CD14-positive monocyte (primary cell): Measurements from ENCODE around the gene DTNA. TPM values are rescaled to one million over a fixed set of nuclear protein-coding genes. Genes with fewer than 3 reads are reported as not detected.
"Not testable (repeated sequence)": the region's sequence is repeated elsewhere in the genome, so short reads cannot be mapped to it uniquely, and the experiment has no call there.

ENCODE experiments used
- DNase-seq, 3 donors: peaks; one replicate each; pipeline ENCODE4 v3.0.0-alpha.2; 2011 to 2022
- H2AFZ ChIP-seq: 2 replicates; pipeline ENCODE4 v1.6.0; 2012; ENCODE audit warnings: mild to moderate bottlenecking, low read depth, low read length, inconsistent platforms; ENCODE audit not compliant: insufficient read depth, poor library complexity, severe bottlenecking
- H3K27ac ChIP-seq, 2 donors: 1 replicate in 1 of 2; 2 replicates in 1 of 2; pipeline ENCODE4 v1.5.1; 2012 to 2013; ENCODE audit warnings: low read length in 2 of 2, control low read depth in 1 of 2, inconsistent platforms in 1 of 2, low read depth in 1 of 2, mild to moderate bottlenecking in 1 of 2
- H3K27me3 ChIP-seq, 2 donors: one replicate each; pipeline versions ENCODE4 v1.6.0 to v1.6.1; 2011 to 2013; ENCODE audit warnings: low read length in 2 of 2; ENCODE audit not compliant: control insufficient read depth in 2 of 2, insufficient read depth in 2 of 2
- H3K36me3 ChIP-seq, 2 donors: replicated peaks in 1 of 2; 1 replicate in 1 of 2; 2 replicates in 1 of 2; pipeline versions ENCODE4 v1.5.1 to v1.6.1; 2012 to 2013; ENCODE audit warnings: low read length in 2 of 2, control low read depth in 1 of 2, inconsistent platforms in 1 of 2, mild to moderate bottlenecking in 1 of 2; ENCODE audit not compliant: insufficient read depth in 2 of 2, control insufficient read depth in 1 of 2
- H3K4me1 ChIP-seq, 2 donors: 1 replicate in 1 of 2; 2 replicates in 1 of 2; pipeline versions ENCODE4 v1.5.1 to v1.6.1; 2012 to 2013; ENCODE audit warnings: low read length in 2 of 2, control low read depth in 1 of 2, inconsistent platforms in 1 of 2, mild to moderate bottlenecking in 1 of 2, moderate library complexity in 1 of 2; ENCODE audit not compliant: insufficient read depth in 2 of 2, control insufficient read depth in 1 of 2
- H3K4me2 ChIP-seq: replicated peaks from 2 replicates; pipeline ENCODE3; 2012; ENCODE audit warnings: low read length, moderate library complexity, mild to moderate bottlenecking; ENCODE audit not compliant: poor library complexity, severe bottlenecking; ENCODE audit errors: extremely low read depth
- H3K4me3 ChIP-seq, 3 experiments: fragments of 200-600 bp in 1 of 3; sonication (generic) in 1 of 3; replicated peaks in 1 of 3; 1 replicate in 2 of 3; 2 replicates in 1 of 3; pipeline ENCODE4 v1.5.1; 2011 to 2013; ENCODE audit warnings: low read length in 3 of 3, mild to moderate bottlenecking in 3 of 3, control low read depth in 2 of 3, low read depth in 2 of 3, inconsistent platforms in 1 of 3, moderate library complexity in 1 of 3
- H3K79me2 ChIP-seq: 2 replicates; pipeline ENCODE4 v1.6.0; 2012; ENCODE audit warnings: mild to moderate bottlenecking, control low read depth, inconsistent platforms, low read length, moderate library complexity; ENCODE audit not compliant: insufficient read depth
- H3K9ac ChIP-seq: 2 replicates; pipeline ENCODE4 v1.6.0; 2017; ENCODE audit warnings: low read length, mild to moderate bottlenecking; ENCODE audit not compliant: insufficient read depth, poor library complexity, severe bottlenecking
- H3K9me3 ChIP-seq, 2 donors: replicated peaks in 1 of 2; 1 replicate in 1 of 2; 2 replicates in 1 of 2; pipeline versions ENCODE4 v1.5.1 to v1.6.1; 2012 to 2013; ENCODE audit warnings: low read length in 2 of 2, control low read depth in 1 of 2; ENCODE audit not compliant: control insufficient read depth in 1 of 2, insufficient read depth in 1 of 2
- H4K20me1 ChIP-seq: 2 replicates; pipeline ENCODE4 v1.6.0; 2012; ENCODE audit warnings: mild to moderate bottlenecking, low read length, control low read depth, moderate library complexity; ENCODE audit not compliant: insufficient read depth
- H3K27ac Mint-ChIP-seq, 7 donors: one replicate each; pipeline ENCODE4 v1.8.0; 2020; ENCODE audit warnings: mild to moderate bottlenecking in 7 of 7, mixed read lengths in 7 of 7, moderate library complexity in 6 of 7, inconsistent platforms in 2 of 7
- H3K27me3 Mint-ChIP-seq, 3 donors: one replicate each; pipeline ENCODE4 v1.8.0; 2021 to 2022; ENCODE audit warnings: low read depth in 3 of 3, mild to moderate bottlenecking in 3 of 3, mixed read lengths in 3 of 3, moderate library complexity in 3 of 3, inconsistent platforms in 1 of 3
- H3K36me3 Mint-ChIP-seq, 2 donors: one replicate each; pipeline ENCODE4 v1.8.0; 2020; ENCODE audit warnings: mixed read lengths in 2 of 2, inconsistent platforms in 1 of 2, mild to moderate bottlenecking in 1 of 2
- H3K4me1 Mint-ChIP-seq: one replicate; pipeline ENCODE4 v1.8.0; 2020; ENCODE audit warnings: mild to moderate bottlenecking, mixed read lengths
- H3K4me3 Mint-ChIP-seq, 2 donors: one replicate each; pipeline ENCODE4 v1.8.0; 2020; ENCODE audit warnings: mild to moderate bottlenecking in 2 of 2, mixed read lengths in 2 of 2, moderate library complexity in 1 of 2
- H3K9me3 Mint-ChIP-seq, 7 donors: one replicate each; pipeline ENCODE4 v1.8.0; 2020 to 2022; ENCODE audit warnings: mixed read lengths in 7 of 7, mild to moderate bottlenecking in 6 of 7, moderate library complexity in 6 of 7, inconsistent platforms in 2 of 7
- WGBS: methylation state at CpG from one replicate; pipeline ENCODE4 v1.1.5; 2013; ENCODE audit warnings: missing lambda C conversion rate; ENCODE audit not compliant: insufficient coverage; 5-methylcytosine and 5-hydroxymethylcytosine counted together
- intact Hi-C, 2 donors: fragments of 100-400 bp; cut with micrococcal nuclease; formaldehyde crosslinking; loops; one replicate each; pipeline versions ENCODE4 v1.15.0 to v1.15.1; 2023
- polyA plus RNA-seq, 3 donors: library from polyadenylated mRNA; depleted of rRNA in 1 of 3; unstranded in 2 of 3; stranded (reverse) in 1 of 3; fragments of 300-500 nt in 2 of 3; fragments of >200 nt in 1 of 3; fragmentation: Illumina TruSeq in 2 of 3; gene quantifications; 1 replicate in 2 of 3; 2 replicates in 1 of 3; pipeline ENCODE4 v1.2.3, GENCODE V29; 2012 to 2021
- TF ChIP-seq, protein P1 (sequence below): fragments of 200-600 bp; IDR thresholded peaks from one replicate; pipeline ENCODE4 v1.8.0; 2022; ENCODE audit warnings: antibody characterized with exemption, mild to moderate bottlenecking

DTNA gene
- polyA plus RNA-seq, 3 donors = 0.53 to 2.3 (median 0.76) TPM

DNA sequence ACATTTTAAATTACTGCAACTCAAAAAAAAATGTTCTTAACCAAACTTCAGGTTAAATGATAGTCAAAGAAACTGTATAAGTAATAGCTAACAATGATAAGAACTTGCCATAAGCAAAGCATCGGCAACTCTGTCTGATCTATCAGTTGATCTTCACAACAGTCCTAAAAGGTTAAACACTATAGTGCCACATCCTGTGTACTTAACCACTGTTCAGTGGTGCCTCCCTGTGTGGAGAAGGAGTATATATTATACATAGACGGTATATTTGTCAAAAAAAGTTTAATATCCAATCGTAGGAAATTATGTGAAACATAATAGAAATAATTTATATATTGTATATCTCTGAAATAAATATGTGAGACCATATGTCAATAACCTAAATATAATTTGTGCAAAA lies 13.0 kb downstream of the DTNA start:
- H3K79me2 ChIP-seq = no peaks in the 10 kb centered on the region
- H3K27ac Mint-ChIP-seq = no peak overlapping the region
- H3K9ac ChIP-seq = no peak overlapping the region
- no peaks in the 10 kb centered on the region for H3K27me3 ChIP-seq
- H3K27me3 Mint-ChIP-seq = peaks cover 0 to 6% (median 0%) of the 10 kb centered on the region in 3 donors
- H3K9me3 ChIP-seq = no peaks in the 10 kb centered on the region
- peaks cover 0 to 7% (median 0%) of the 10 kb centered on the region in 7 donors for H3K9me3 Mint-ChIP-seq
- TF ChIP-seq, protein P1, sequence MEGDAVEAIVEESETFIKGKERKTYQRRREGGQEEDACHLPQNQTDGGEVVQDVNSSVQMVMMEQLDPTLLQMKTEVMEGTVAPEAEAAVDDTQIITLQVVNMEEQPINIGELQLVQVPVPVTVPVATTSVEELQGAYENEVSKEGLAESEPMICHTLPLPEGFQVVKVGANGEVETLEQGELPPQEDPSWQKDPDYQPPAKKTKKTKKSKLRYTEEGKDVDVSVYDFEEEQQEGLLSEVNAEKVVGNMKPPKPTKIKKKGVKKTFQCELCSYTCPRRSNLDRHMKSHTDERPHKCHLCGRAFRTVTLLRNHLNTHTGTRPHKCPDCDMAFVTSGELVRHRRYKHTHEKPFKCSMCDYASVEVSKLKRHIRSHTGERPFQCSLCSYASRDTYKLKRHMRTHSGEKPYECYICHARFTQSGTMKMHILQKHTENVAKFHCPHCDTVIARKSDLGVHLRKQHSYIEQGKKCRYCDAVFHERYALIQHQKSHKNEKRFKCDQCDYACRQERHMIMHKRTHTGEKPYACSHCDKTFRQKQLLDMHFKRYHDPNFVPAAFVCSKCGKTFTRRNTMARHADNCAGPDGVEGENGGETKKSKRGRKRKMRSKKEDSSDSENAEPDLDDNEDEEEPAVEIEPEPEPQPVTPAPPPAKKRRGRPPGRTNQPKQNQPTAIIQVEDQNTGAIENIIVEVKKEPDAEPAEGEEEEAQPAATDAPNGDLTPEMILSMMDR = no peak
- H3K4me3 Mint-ChIP-seq = no peak overlapping the region
- intact Hi-C loops = no loop called here
- H3K4me3 ChIP-seq = no peak overlapping the region
- DNase-seq = no peak
- no peaks in the 10 kb centered on the region for H3K36me3 Mint-ChIP-seq
- no peak overlapping the region for H2AFZ ChIP-seq
- H3K4me1 Mint-ChIP-seq = no peaks in the 10 kb centered on the region
- H3K27ac ChIP-seq = no peak overlapping the region
- H3K36me3 ChIP-seq = no peaks in the 10 kb centered on the region
- no peak overlapping the region for H3K4me2 ChIP-seq
- WGBS = no CpG with 5 or more reads among the region's 3 CpGs
- H4K20me1 ChIP-seq = no peaks in the 10 kb centered on the region
- H3K4me1 ChIP-seq = no peaks in the 10 kb centered on the region

DNA sequence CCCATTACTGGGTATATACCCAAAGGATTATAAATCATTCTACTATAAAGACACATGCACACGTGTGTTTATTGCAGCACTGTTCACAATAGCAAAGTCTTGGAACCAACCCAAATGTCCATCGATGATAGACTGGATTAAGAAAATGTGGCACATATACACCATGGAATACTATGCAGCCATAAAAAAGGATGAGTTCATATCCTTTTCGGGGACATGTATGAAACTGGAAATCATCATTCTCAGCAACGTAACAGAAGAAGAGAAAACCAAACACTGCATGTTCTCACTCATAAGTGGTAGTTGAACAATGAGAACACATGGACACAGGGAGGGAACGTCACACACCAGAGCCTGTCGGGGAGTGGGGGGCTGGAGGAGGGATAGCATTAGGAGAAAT lies 15.6 kb downstream of the DTNA start:
- H3K27me3 Mint-ChIP-seq, H3K27me3 ChIP-seq, H3K4me3 ChIP-seq, intact Hi-C loops, H3K4me1 Mint-ChIP-seq, H3K9ac ChIP-seq, DNase-seq, H3K4me3 Mint-ChIP-seq, H3K9me3 ChIP-seq, H3K27ac ChIP-seq, H3K4me1 ChIP-seq, H2AFZ ChIP-seq, H3K27ac Mint-ChIP-seq, H3K36me3 ChIP-seq, H3K36me3 Mint-ChIP-seq, H4K20me1 ChIP-seq, H3K79me2 ChIP-seq, H3K9me3 Mint-ChIP-seq, H3K4me2 ChIP-seq: not testable (repeated sequence)
- WGBS = no CpG with 5 or more reads among the region's 6 CpGs
